Uterus (tissue), 2 donors: ENCODE data around the gene PAX2.

Source experiments
- CTCF ChIP-seq, 4 experiments: fragments of 200-600 bp in 2 of 4; fragments of 450-650 bp in 2 of 4; sonication (generic) in 2 of 4; IDR thresholded peaks; one replicate each; pipeline ENCODE4 v1.5.1; 2016 to 2019; ENCODE audit warnings: antibody characterized with exemption in 4 of 4, mild to moderate bottlenecking in 2 of 4, moderate library complexity in 1 of 4
- POLR2A ChIP-seq, 2 donors: fragments of 450-650 bp; IDR thresholded peaks; one replicate each; pipeline ENCODE4 v1.6.1; 2016; ENCODE audit warnings: antibody characterized with exemption in 2 of 2, mild to moderate bottlenecking in 1 of 2, moderate library complexity in 1 of 2

GRCh38 chr10:100784126-100784525 lies 38.7 kb downstream of the PAX2 start:
- no peak for TF ChIP-seq POLR2A (IDR thresholded peaks at IDR 0.05)
- no peak for TF ChIP-seq CTCF (IDR thresholded peaks at IDR 0.05)
